Heart right ventricle (tissue), 16 donors: ENCODE measurements around the gene DLL4. TPM values are rescaled to one million over a fixed set of nuclear protein-coding genes. Genes with fewer than 3 reads are reported as not detected.
A peak's percentile ranks its signal among the peaks of the same experiment; 100 is the strongest.

ENCODE experiments used
- ATAC-seq, 8 donors: fragments of 200-7000 bp; cut with Tn5 transposase; one replicate each; pipeline ENCODE4 v1.9.1; 2020; ENCODE audit warnings: mild to moderate bottlenecking in 8 of 8, moderate library complexity in 8 of 8, moderate number of reproducible peaks in 1 of 8
- DNase-seq, 2 donors: peaks; one replicate each; pipeline ENCODE4 v3.0.0-alpha.2; 2020
- H3K27ac ChIP-seq, 10 donors: fragments of 200-600 bp; sonication (generic) in 2 of 10; one replicate each; pipeline versions ENCODE4 v1.5.0 to v1.8.0; 2020 to 2022; ENCODE audit warnings: mild to moderate bottlenecking in 3 of 10
- H3K27me3 ChIP-seq, 7 donors: fragments of 200-600 bp; one replicate each; pipeline ENCODE4 v1.8.0; 2021 to 2022; ENCODE audit warnings: mild to moderate bottlenecking in 2 of 7
- H3K36me3 ChIP-seq, 9 donors: fragments of 200-600 bp; sonication (generic) in 1 of 9; one replicate each; pipeline versions ENCODE4 v1.5.0 to v1.8.0; 2020 to 2022; ENCODE audit warnings: mild to moderate bottlenecking in 2 of 9
- H3K4me1 ChIP-seq, 9 donors: fragments of 200-600 bp; sonication (generic) in 1 of 9; one replicate each; pipeline versions ENCODE4 v1.5.0 to v1.8.0; 2020 to 2022; ENCODE audit warnings: mild to moderate bottlenecking in 4 of 9
- H3K4me3 ChIP-seq, 10 donors: fragments of 200-600 bp; sonication (generic) in 2 of 10; one replicate each; pipeline versions ENCODE4 v1.5.0 to v1.8.0; 2020 to 2022; ENCODE audit warnings: mild to moderate bottlenecking in 7 of 10, moderate library complexity in 2 of 10
- H3K9me3 ChIP-seq, 11 donors: fragments of 200-600 bp in 10 of 11; sonication (generic) in 2 of 11; one replicate each; pipeline versions ENCODE4 v1.5.0 to v1.8.0; 2013 to 2022; ENCODE audit warnings: mild to moderate bottlenecking in 2 of 11, control low read depth in 1 of 11, moderate library complexity in 1 of 11
- CTCF ChIP-seq, 9 donors: fragments of 200-600 bp; sonication (generic) in 2 of 9; IDR thresholded peaks; one replicate each; pipeline versions ENCODE4 v1.5.0 to v1.8.0; 2021 to 2022; ENCODE audit warnings: antibody characterized with exemption in 9 of 9, mild to moderate bottlenecking in 5 of 9, moderate library complexity in 1 of 9
- WGBS, 2 donors: extraction: QIAGEN DNeasy Blood & Tissue Kit; methylation state at CpG; one replicate each; pipeline ENCODE4 v1.1.7; 2013; ENCODE audit warnings: inconsistent platforms in 1 of 2; 5-methylcytosine and 5-hydroxymethylcytosine counted together
- intact Hi-C, 10 donors: fragments of 100-400 bp; cut with DNase I; formaldehyde crosslinking; loops; one replicate each; pipeline versions ENCODE4 v1.11.1 to v1.14.2; 2022
- polyA plus RNA-seq, 2 donors: library from polyadenylated mRNA; stranded (reverse); fragments of 200-250 nt; gene quantifications; one replicate each; pipeline ENCODE4 v1.2.3, GENCODE V29; 2013
- total RNA-seq, 10 donors: library from RNA; stranded (reverse); fragmentation: NEBNext Ultra II Directional in 3 of 10; extraction: Animal tissue kit (Norgen Biotek cat#: 25700) in 3 of 10; gene quantifications; one replicate each; pipeline versions ENCODE4 v1.2.1 to v1.2.4, GENCODE V29; 2021 to 2023
- donor health status: Arrhythmogenic right ventricular cardiomyopathy.
- donor health status: ischemic (EF 13 %, LVEDD 7.1; RV severe dilation, severe dysfunction).
- donor health status: healthy with polysubstance abuse.
- donor health status: DM: no; HTN: yes; CAD: no.
- donor health status: DM: no; HTN: no; CAD: no.
- donor health status: ischemic (EF 25% LVEDD 6.9; RV normal size, moderate dysfunction).
- donor health status: ischemic (EF 25% LVEDD 5.7; RV mildly dilated, moderate dysfunction).
- donor health status: healthy.
- donor health status: DM: yes; HTN: yes; CAD: no.
- donor health status: Ischemic cardiomyopathy.
- donor health status: ischemic (EF 35%, LVEDD 5.7; RV mildly dilated, moderate dysfunction).
- donor health status: nonischemic (EF 11% LVEDD 7.7; RV severe dilation, severe dysfunction).
- donor health status: DM: yes; HTN: yes; CAD: no.
- donor health status: PGD.
- donor health status: ischemic (EF 29% LVEDD 5.4; RV normal size, mild dysfunction).
- donor health status: nonischemic (EF 23%, LVEDD 6.1; RV moderate dilation, normal function).

The DLL4 gene
- total and polyA plus RNA-seq, 12 donors = 6.5 to 24.8 (median 14.0) TPM

- Histone ChIP-seq H3K9me3 (no peaks in the 10 kb centered on the region), H3K27ac (peak overlapping the region in 4 of 10 donors; percentile 61 to 96 (median 88)), H3K36me3 (peaks cover 0 to 81% (median 14%) of the 10 kb centered on the region in 9 donors), H3K27me3 (peaks cover 0 to 39% (median 9%) of the 10 kb centered on the region in 7 donors), H3K4me1 (peaks cover 7 to 90% (median 63%) of the 10 kb centered on the region in 9 donors), H3K4me3 (peak overlapping the region in 7 of 10 donors; percentile 15 to 96 (median 77))
- no peak for TF ChIP-seq CTCF (IDR thresholded peaks at IDR 0.05)
- intact Hi-C loops = no loop called here
- 83 to 90% methylated on average over 6 of the region's 6 CpGs for whole genome bisulfite sequencing, 2 donors
- DNase-seq (no peak), ATAC-seq (no peak)
Observed at GRCh38 chr15:40934457-40934856, 5.3 kb downstream of the DLL4 start.

GRCh38 chr15:40936234-40936708 is 7.1 kb downstream of the DLL4 start:
- peaks cover 0 to 21% (median 0%) of the 10 kb centered on the region in 7 donors for H3K27me3 ChIP-seq
- no peak for TF ChIP-seq CTCF (IDR thresholded peaks at IDR 0.05)
- H3K4me3 ChIP-seq = peak overlapping the region in 9 of 10 donors; percentile 0 to 96 (median 72)
- intact Hi-C loops = no loop called here
- peak overlapping the region in 9 of 10 donors; percentile 17 to 96 (median 80) for H3K27ac ChIP-seq
- H3K36me3 ChIP-seq = peaks cover 0 to 75% (median 14%) of the 10 kb centered on the region in 9 donors
- no peaks in the 10 kb centered on the region for H3K9me3 ChIP-seq
- 75 to 76% methylated on average over 31 of the region's 31 CpGs for WGBS, 2 donors
- DNase-seq = no peak
- no peak for ATAC-seq
- peaks cover 13 to 92% (median 67%) of the 10 kb centered on the region in 9 donors for H3K4me1 ChIP-seq

GRCh38 chr15:40936709-40937666 is 7.8 kb downstream of the DLL4 start:
- Histone ChIP-seq H3K36me3 (peaks cover 0 to 68% (median 14%) of the 10 kb centered on the region in 9 donors), H3K9me3 (no peaks in the 10 kb centered on the region), H3K4me1 (peaks cover 14 to 91% (median 63%) of the 10 kb centered on the region in 9 donors), H3K4me3 (peak overlapping the region in 9 of 10 donors; percentile 0 to 96 (median 72)), H3K27me3 (peaks cover 0 to 14% (median 0%) of the 10 kb centered on the region in 7 donors), H3K27ac (peak overlapping the region; percentile 53 to 96 (median 84))
- intact Hi-C loops = no loop called here
- ATAC-seq (peak in 4 of 8 donors; percentile 6 to 58 (median 18)), DNase-seq (no peak)
- WGBS, 2 donors = 49 to 61% methylated on average over 15 of the region's 15 CpGs
- peak in 6 of 9 donors; percentile 4 to 41 (median 26) for TF ChIP-seq CTCF (IDR thresholded peaks at IDR 0.05)
